ENCODE measurements around the gene CDH13. TPM values are rescaled to one million over a fixed set of nuclear protein-coding genes. Genes with fewer than 3 reads are reported as not detected.

CDH13 gene
- total and polyA plus RNA-seq, 2 of the 8 experiments (the other 6 are each of a cell fraction or from before 2014, with no cell fraction given), result 2.3 to 2.4 TPM

- Histone ChIP-seq H3K4me1 (replicated peaks in 1 of 4; ENCODE audit: control insufficient read depth in 3 of 4, insufficient read depth in 4 of 4, low read length in 3 of 4) (no peaks in the 10 kb centered on the region), H3K4ac (replicated peaks; ENCODE audit: insufficient read length, low read depth, low read length) (no peak overlapping the region), H2AFZ (ENCODE audit: low read length) (no peak overlapping the region), H3K9ac (replicated peaks in 1 of 4; ENCODE audit: extremely low read depth in 1 of 4, low read depth in 3 of 4, low read length in 3 of 4) (no peak overlapping the region), H2AK5ac (ENCODE audit: low read depth, low read length) (no peak overlapping the region), H3K27me3 (replicated peaks in 1 of 4; ENCODE audit: control insufficient read depth in 3 of 4, extremely low read depth in 1 of 4, insufficient read depth in 3 of 4, low read length in 3 of 4) (no peaks in the 10 kb centered on the region), H3K27ac (ENCODE audit: low read depth, low read length) (no peak overlapping the region), H2BK15ac (ENCODE audit: low read length) (no peak overlapping the region), H3K36me3 (ENCODE audit: control insufficient read depth in 2 of 4, insufficient read depth in 4 of 4, low read length in 3 of 4) (no peaks in the 10 kb centered on the region), H3K4me2 (ENCODE audit: insufficient read depth in 1 of 2, low read depth in 2 of 2, low read length in 2 of 2) (no peak overlapping the region), H3K18ac (ENCODE audit: extremely low read depth, low read length) (no peak overlapping the region), H3K79me2 (ENCODE audit: control insufficient read depth in 1 of 2, insufficient read depth in 2 of 2, low read length in 2 of 2) (no peaks in the 10 kb centered on the region), H3K23me2 (ENCODE audit: low read depth, low read length) (no peaks in the 10 kb centered on the region; the same call in 1 of the 2 replicates), H3K9me3 (ENCODE audit: insufficient read depth in 2 of 2, low read depth in 1 of 2, low read length in 1 of 2) (no peaks in the 10 kb centered on the region), H2BK120ac (replicated peaks; ENCODE audit: low read depth, low read length) (no peak overlapping the region), H4K8ac (ENCODE audit: extremely low read depth, insufficient read depth, low read length) (no peak overlapping the region), H2BK20ac (ENCODE audit: low read length) (no peak overlapping the region), H3K4me3 (ENCODE audit: extremely low read depth in 1 of 4, insufficient read depth in 2 of 4, low read depth in 3 of 4, low read length in 4 of 4) (no peak overlapping the region), H3K79me1 (ENCODE audit: low read depth, low read length) (no peaks in the 10 kb centered on the region), H2BK12ac (ENCODE audit: low read depth, low read length) (no peak overlapping the region), H4K5ac (ENCODE audit: insufficient read length, low read depth, low read length) (no peak overlapping the region), H3K56ac (replicated peaks; ENCODE audit: insufficient read length, low read depth, low read length) (no peak overlapping the region), H2BK5ac (ENCODE audit: low read depth, low read length) (no peak overlapping the region), H4K20me1 (replicated peaks in 1 of 2; ENCODE audit: control insufficient read depth in 1 of 2, insufficient read depth in 2 of 2, low read length in 2 of 2) (no peaks in the 10 kb centered on the region), H4K91ac (replicated peaks; ENCODE audit: insufficient read length, low read length) (no peak overlapping the region), H3K23ac (ENCODE audit: insufficient read length) (no peak overlapping the region), H3K14ac (ENCODE audit: insufficient read length) (no peak overlapping the region)
- no peak for DNase-seq (ENCODE audit: low read depth in 1 of 2, low spot score in 2 of 2)
- ChIA-PET POLR2A (ENCODE audit: partially characterized antibody) (no interaction called here), CTCF (ENCODE audit: partially characterized antibody) (no interaction called here)
- WGBS, 2 experiments (ENCODE audit: extremely low coverage in 1 of 2, insufficient coverage in 1 of 2, insufficient read length in 1 of 2, insufficient replicate concordance in 2 of 2, low coverage in 1 of 2, low lambda C conversion rate in 2 of 2, missing lambda C conversion rate in 1 of 2), result 81% methylated on average over 3 of the region's 3 CpGs; no CpG with 5 or more reads in 1 of the 2 experiments
- FAIRE-seq, result no peak
- TF ChIP-seq CEBPB (IDR thresholded peaks at IDR 0.05; ENCODE audit: low read depth, low read length) (no peak), SRF (IDR thresholded peaks at IDR 0.05; ENCODE audit: low read depth, low read length) (no peak), MAFK (IDR thresholded peaks at IDR 0.05; ENCODE audit: low read depth, low read length) (no peak), GABPA (IDR thresholded peaks at IDR 0.05; ENCODE audit: borderline replicate concordance, insufficient read depth, low read length) (no peak), BACH1 (IDR thresholded peaks at IDR 0.05; ENCODE audit: low read length) (no peak), HDAC2 (IDR thresholded peaks at IDR 0.05; ENCODE audit: borderline replicate concordance in 1 of 2, low read depth in 2 of 2, low read length in 2 of 2) (no peak), EP300 (IDR thresholded peaks at IDR 0.05; ENCODE audit: borderline replicate concordance in 1 of 2, low read depth in 2 of 2, low read length in 2 of 2) (no peak), RNF2 (IDR thresholded peaks at IDR 0.05; ENCODE audit: borderline replicate concordance, low read depth, low read length, missing control alignments, poor library complexity, severe bottlenecking) (no peak)
These were observed 560.6 kb downstream of the CDH13 start for GRCh38 chr16:83187405-83187804.
